ENCODE results near the gene HINT1. TPM values are rescaled to one million over a fixed set of nuclear protein-coding genes. Genes with fewer than 3 reads are reported as not detected.
A peak's percentile ranks its signal among the peaks of the same experiment; 100 is the strongest.

The HINT1 gene
- total and polyA plus RNA-seq, 2 of the 4 experiments (the other 2 are of a cell fraction) = 179 to 352 TPM

DNA sequence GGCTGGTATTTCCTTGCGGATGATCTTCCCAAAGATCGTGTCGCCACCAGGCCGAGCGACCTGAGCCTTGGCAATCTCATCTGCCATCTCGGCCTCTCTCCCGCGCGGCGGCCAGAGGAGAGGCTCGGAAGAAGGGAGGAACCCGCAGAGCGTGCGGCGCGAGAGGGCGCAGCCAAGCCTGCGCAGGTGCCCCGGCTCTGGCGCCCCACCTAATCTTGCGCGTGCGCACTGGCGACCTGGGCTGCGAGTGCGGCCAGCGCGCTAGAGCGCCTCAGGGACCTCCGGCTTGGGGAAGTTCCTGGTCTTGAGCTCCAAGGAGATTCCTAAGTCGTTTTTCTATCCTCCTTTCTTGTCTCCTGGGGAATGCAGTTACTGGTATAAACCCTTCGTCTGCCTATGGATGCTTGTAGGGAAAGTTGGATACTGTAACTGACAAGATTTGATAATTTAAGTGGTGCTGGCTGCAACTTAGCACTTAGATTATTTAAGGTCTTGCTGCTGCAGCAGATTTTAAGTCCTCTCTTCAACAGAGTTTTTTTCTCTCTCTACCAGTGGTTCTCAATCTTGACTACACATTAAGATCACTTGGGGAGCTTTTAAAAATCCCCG is at the start of gene HINT1 (continued):
- TF ChIP-seq, protein P1, sequence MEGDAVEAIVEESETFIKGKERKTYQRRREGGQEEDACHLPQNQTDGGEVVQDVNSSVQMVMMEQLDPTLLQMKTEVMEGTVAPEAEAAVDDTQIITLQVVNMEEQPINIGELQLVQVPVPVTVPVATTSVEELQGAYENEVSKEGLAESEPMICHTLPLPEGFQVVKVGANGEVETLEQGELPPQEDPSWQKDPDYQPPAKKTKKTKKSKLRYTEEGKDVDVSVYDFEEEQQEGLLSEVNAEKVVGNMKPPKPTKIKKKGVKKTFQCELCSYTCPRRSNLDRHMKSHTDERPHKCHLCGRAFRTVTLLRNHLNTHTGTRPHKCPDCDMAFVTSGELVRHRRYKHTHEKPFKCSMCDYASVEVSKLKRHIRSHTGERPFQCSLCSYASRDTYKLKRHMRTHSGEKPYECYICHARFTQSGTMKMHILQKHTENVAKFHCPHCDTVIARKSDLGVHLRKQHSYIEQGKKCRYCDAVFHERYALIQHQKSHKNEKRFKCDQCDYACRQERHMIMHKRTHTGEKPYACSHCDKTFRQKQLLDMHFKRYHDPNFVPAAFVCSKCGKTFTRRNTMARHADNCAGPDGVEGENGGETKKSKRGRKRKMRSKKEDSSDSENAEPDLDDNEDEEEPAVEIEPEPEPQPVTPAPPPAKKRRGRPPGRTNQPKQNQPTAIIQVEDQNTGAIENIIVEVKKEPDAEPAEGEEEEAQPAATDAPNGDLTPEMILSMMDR (conservative IDR thresholded peaks at IDR 0.05; ENCODE audit: low read depth, low read length) = 0 out of 2 replicates have a peak, but pooled peaks have one; percentile 23
- TF ChIP-seq MAZ (IDR thresholded peaks at IDR 0.05; ENCODE audit: borderline replicate concordance, low read depth, low read length) = no peak; the same call in 1 of the 2 replicates
- TF ChIP-seq, protein P2, sequence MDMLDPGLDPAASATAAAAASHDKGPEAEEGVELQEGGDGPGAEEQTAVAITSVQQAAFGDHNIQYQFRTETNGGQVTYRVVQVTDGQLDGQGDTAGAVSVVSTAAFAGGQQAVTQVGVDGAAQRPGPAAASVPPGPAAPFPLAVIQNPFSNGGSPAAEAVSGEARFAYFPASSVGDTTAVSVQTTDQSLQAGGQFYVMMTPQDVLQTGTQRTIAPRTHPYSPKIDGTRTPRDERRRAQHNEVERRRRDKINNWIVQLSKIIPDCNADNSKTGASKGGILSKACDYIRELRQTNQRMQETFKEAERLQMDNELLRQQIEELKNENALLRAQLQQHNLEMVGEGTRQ (IDR thresholded peaks at IDR 0.05; ENCODE audit: low read depth, low read length) = no peak
